HG03575 (cell line): Measurements from ENCODE around the gene PAPLN.
"Not testable (repeated sequence)": the region's sequence is repeated elsewhere in the genome, so short reads cannot be mapped to it uniquely, and the experiment has no call there.

Source experiments
- ATAC-seq: cut with Tn5 transposase; IDR thresholded peaks from one replicate; pipeline ENCODE4 v1.9.1; 2021; ENCODE audit not compliant: unreplicated experiment, insufficient number of reproducible peaks, low FRiP score; ENCODE audit errors: extremely low read depth

Gene PAPLN

DNA sequence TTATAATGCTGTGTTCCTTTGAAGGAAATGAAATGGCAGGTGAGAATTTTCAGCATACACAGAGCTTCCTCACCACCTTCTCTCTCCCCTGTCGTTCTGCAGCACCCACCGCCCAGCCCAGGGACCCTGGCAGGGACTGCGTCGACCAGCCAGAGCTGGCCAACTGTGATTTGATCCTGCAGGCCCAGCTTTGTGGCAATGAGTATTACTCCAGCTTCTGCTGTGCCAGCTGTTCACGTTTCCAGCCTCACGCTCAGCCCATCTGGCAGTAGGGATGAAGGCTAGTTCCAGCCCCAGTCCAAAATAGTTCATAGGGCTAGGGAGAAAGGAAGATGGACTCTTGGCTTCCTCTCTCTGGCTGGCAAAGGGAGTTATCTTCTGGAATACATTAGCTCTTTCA, 35.1 kb downstream of the PAPLN start:
- ATAC-seq: no peak

DNA sequence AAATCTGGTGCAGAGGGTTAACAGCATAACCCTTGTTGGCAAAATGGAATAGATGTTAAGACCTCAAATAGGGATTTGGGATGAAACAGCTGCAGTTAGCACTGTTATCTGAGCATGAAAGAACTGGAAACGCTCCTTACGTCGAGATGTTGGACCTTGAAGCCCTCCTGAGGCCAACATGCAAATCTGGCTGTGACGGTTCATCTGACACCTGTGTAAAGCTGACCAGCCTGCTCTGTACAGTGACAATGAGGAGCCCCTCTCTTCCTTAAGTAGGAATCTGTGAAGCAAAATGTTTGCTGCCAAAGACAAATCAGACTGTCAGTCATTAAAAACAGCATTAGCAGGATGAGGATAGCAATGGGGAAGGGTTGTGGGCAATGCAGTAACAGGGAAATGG, 36.5 kb downstream of the PAPLN start:
- ATAC-seq: no peak

DNA sequence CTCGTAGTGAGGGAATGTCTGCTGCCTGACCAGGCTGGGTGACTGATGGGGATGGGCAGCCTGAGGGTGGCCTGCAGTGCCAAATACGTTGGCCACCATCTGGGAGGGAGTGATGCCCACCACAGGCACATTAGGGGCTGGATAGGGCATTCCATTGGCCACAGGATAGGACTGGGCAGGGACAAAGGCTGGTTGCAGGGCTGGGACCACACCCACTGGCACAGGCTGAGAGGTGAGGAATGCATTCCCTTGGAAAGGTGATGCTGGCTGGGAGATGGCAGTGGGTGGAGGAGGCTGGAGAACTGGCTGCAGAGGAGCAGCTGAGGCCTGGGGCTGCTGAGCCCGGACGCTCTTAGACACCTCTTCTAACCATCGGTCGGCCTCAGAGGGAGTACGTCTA, 39.5 kb downstream of the PAPLN start:
- no peak for ATAC-seq

DNA sequence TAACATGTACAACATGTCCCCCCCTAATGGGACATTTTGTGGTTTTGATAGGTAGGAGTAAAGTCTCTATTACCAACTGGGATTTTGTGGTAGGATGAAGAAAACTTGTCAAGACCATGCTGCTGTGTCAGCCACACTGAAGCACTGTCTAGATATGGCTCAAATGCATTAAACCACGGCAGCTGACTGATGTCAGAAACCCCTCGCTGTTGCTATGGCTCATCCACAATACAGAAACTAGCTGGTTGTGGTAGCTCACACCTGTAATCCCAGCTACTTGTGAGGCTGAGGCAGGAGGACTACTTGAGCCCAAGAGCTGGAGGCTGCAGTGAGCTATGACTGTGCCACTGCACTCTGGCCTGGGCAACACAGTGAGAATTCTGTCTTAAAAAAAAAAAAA, 40.1 kb downstream of the PAPLN start:
- ATAC-seq: no peak

DNA sequence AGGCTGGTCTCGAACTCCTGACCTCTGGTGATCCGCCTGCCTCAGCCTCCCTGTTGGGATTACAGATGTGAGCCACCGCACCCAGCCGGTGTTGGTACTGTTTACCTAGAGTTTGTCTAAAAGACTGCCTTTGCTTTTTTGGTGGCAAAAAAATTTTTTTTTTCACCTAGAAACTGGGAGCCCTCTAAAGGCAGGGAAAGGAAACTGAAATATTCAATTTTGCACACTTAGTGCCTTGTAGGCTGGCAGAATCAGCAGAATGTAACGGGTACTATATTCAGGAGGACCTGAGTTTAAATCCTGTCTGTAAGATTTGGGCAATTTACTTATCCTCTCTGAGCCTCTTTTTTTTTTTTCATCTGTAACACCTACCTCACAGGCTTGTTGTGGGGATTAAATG, 43.6 kb downstream of the PAPLN start:
- ATAC-seq: no peak

DNA sequence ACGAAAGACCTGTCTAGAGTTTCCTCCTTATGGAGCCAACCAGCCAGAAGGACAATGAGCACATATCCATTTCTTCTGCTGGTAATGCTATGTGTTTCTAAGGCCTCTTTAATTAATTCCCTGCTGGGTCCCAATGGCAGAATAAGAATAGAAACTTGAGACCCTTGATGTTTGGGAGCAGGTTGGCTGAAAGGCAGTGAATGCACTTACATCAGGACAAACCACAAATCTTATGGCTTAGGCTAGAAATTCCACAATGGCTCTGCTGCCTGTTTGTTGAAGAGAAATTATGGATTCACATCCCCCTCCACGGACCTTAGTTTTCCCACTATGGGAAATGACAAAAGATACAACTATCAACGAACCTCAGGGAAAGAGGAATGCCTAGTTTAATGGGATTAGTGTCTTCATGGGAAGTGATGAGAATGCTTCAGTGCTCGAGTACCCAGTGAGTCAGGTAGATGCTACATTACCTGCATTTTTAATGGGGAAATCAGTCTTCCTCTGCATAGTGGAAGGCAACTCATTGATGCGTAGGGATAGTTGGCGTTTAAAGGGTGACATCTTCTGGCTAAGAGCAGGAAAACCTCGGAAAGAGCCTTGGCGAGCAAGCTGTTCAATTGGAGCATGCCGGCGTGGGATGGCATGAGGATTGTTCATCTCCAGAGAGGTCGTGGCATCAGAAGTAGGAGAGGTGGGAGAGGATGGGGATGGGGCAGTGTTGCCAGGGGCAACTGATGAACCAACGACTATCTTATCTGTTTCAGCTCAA, 46.5 kb downstream of the PAPLN start:
- ATAC-seq: no peak

DNA sequence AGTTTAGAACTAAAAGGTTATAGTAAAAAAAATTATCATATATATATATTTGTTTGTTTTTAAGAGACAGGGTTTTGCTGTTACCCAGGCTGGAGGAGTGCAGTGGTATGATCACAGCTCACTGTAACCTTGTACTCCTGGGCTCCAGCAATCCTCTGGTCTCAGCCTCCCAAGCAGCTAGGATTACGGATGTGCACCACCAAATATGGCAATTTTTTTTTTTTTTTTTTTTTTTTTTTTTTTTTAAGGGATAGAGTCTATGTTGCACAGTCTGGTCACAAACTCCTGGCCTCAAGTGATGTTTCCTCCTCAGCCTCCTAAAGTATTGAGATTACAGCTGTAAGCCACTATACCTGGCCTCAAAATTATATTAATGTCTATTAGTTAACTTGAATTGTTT, 48.7 kb downstream of the PAPLN start:
- ATAC-seq: no peak

DNA sequence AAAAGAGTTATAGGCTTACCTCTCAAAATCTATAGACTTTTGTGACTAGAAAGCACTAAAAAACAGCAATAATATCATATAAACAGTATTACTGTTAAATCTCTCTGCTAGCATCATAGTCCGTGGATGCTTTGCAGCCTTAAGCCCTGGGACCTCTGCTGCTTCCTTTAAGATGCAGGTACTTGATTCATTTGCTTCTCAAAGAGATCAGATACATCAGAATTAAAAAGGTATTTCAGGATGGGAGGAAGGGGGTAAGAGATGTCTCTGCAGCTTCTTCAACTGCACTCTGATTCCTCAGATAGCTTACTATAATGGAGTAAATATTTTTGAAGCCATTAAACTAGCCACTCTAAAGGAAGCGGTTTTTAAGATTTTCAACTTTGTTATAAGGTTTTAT, 49.3 kb downstream of the PAPLN start:
- ATAC-seq: no peak

DNA sequence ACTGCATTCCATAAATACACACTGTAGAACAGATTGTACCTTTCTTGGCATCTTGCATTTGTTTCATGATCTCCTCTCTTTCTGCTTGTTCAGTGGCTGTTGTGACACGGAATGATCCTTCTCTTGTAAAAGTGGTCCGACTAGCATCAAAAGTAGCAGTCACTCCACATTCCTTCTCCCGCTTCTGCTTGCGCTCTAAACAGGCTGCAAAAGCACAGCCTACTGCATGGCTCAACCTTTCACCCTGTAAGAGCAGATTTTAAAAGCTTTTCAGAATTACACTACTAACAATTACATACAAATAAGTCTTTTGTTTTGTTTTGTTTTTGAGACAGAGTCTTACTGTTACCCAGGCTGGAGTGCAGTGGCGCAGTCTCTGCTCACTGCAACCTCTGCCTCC, 49.8 kb downstream of the PAPLN start:
- ATAC-seq: no peak

DNA sequence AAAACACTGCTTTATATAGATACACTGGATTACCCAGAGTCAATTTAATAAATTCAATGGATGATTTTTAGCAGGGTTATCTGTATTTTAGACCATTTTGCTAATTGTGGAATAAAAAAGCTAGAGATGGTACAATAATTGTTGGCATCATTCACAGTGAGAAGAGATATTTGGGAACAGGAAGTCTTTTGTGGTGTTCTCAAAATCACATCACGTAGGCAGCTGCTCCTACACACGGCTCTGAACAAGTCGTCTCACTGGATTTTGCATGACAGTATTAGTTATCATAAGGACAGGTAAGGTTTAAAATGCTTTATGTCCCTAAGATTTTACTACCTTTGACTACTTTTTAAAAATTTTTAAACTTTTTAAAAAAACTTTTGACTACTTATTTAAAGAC, 52.0 kb downstream of the PAPLN start:
- no peak for ATAC-seq

DNA sequence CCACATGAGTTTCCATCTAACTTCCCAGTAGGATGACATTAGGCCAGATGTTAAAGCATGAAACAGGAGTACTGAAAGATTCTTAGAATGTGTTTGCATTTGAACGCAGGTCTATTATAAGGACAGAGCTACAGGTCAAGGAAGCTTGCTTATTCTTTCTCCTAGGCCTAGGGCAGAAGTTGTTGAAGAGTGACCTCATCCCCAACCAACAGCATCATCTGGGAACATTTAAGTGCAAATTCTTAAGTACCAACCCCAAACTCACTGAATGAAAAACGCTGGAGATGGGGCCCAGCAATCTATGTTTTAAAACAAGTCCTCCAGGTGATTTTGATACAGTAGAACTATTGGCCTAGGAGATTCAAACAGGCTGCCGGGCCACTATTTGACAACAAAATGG, 52.4 kb downstream of the PAPLN start:
- no peak for ATAC-seq

DNA sequence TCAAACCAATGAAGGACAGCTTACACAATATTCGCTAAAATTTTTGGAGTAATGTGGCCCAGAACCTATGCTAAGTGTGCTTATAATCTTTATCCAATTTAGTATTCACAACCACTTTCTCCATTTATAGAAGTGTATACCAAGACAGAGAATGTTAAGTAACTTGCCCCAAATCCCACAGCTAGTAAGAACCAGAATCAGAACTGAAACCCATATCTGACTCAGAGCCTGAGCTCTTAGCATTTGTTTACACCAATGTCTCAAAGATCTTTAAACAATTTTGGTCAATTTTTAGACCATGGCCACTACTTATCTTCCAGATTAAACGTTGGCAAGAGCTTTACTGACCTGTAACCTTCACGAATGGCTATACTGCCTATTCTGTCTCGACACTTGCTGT, 53.0 kb downstream of the PAPLN start:
- ATAC-seq: no peak

DNA sequence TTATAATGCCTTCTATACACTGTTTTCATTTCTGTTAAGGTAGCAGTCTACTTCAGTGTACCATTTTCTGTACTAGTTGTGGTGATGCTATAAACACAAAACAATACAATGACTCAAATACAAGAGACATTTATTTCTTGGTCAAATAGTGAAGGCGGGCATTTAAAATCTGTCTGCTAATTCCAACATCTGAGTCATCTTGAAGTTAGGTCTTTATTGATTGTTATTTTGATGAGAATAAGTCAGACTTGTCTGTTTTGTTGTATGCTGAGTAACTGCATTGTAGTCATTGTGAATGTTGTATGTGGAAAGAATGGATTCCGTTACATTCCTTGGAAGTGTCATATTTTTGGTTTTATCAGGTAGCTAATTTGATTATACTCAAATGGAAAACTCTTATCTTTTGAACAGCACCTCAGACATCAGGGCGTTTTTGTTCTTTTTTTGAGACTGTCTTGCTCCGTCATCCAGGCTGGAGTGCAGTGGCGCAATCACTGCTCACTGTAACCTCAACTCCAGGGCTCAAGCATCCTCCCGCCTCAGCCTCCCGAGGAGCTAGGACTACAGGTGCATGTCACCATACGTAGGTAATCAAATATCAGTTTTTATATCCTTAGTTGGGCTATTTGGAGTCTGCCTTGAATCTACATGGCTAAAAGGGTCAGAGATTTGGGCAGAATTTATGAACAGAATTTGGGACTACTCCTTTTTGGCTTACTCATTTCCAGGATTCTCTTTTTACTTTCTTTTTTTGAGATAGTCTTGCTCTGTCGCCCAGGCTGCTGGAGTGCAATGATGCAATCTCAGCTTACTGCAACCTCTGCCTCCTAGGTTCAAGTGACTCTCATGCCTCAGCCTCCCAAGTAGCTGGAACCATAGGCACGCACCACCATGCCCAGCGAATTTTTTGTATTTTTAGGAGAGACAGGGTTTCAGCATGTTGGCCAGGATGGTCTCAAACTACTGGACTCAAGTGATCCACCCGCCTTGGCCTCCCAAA, 56.8 kb downstream of the PAPLN start:
- no peak for ATAC-seq

DNA sequence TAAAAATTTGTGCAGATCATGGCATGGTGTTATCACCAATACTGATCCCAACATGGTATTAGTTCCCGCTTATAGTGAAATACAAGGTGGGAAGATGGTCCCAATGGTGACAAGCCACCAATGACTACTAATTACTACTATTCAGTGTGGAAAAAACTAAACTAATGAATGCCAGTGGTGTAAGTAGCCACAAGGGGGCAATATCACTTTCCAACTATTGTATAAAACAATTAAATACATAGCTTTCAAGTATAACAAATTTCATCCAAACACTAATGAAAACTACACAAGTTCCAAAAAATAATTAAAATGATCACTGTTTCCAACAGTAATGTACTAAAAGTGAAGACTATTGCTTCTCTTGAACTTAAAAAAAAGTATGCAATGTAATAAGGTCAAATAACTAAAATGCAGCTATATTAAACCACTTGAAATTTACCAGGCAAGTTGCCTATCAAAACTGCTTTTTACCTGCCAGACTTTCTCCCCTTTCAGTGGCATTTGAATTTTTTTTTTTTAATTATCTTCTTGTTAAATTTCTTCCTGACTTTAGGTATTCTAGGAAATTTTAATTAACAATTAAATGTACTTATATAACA, 58.0 kb downstream of the PAPLN start:
- ATAC-seq: no peak

DNA sequence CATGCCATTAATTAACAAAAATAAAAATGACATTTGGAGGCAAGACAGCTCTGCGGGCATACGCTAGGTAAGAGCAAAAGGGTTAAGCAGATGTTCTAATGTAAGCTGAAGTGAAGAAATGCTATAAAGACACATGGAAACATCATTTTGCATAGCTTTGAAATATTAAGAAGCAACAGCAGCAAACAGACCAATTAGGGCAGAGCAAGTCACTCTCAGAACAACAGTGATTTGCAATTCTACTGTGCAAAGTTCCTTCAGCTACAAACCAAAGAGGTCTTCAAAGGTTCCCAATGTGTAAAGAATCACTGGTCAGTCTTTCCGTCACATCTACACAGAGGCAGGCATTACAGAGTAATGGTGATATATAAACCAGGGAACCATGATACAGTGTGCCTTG, 68.2 kb downstream of the PAPLN start:
- no peak for ATAC-seq

DNA sequence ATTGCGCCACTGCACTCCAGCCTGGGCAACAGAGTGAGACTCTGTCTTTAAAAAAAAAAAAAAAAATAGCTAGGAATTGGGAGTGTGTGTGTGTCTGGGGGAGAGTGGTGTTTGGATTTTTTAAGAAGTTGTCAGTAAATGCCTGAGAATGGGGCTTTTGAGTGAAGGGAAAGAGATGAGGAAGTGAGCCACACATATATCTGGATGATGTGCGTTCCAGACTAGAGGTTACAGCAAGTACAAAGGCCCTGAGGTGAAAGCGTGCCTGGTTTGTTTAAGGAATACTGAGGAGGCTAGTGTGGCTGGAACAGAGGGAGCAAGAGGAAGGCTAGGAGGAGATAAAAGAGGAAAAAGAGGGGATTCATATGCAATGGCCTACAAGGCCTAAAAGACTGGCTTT, 70.0 kb downstream of the PAPLN start:
- ATAC-seq: no peak

DNA sequence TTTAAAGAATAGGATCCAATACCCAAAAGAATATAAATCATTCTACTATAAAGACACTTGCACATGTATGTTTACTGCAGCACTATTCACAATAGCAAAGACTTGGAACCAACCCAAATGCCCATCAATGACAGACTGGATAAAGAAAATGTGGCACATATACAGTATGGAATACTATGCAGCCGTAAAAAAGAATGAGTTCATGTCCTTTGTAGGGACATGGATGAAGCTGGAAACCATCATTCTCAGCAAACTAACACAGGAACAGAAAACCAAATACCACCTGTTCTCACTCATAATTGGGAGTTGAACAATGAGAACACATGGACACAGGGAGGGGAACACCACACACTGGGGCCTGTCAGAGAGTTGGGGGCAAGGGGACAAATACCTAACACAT, 71.9 kb downstream of the PAPLN start:
- not testable (repeated sequence) for ATAC-seq

DNA sequence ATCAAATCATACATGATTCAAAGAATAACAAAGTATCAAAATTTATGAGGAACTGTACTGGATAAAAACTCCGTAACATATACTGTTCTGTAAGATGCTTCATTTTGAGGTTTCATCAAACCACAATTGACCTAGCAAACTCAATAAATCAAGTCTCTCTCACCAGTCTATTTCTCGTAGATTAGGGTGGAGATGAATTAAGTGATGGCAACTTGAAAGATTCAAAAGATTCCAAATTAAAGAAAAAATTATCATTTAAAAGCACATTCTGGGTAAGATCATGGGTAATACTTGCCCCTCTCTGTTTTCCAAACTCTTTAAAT, 74.4 kb downstream of the PAPLN start:
- no peak for ATAC-seq

DNA sequence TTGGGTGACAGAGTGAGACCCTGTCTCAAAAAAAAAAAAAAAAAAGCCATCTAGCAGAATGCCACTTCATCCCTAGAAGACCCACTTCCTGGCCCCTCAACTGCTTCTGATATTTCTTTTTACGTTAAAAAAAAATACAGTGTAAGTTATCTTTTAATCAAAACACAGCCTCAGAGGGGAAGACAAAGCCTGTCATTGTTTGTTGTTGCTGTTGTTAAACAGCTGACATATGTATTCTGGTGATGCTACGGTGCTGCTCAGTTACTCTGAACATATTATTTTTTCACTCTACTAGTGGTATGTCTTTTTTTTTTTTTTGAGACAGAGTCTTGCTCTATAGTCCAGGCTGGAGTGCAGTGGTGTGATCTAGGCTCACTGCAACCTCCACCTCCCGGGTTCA, 75.4 kb downstream of the PAPLN start:
- ATAC-seq: no peak

DNA sequence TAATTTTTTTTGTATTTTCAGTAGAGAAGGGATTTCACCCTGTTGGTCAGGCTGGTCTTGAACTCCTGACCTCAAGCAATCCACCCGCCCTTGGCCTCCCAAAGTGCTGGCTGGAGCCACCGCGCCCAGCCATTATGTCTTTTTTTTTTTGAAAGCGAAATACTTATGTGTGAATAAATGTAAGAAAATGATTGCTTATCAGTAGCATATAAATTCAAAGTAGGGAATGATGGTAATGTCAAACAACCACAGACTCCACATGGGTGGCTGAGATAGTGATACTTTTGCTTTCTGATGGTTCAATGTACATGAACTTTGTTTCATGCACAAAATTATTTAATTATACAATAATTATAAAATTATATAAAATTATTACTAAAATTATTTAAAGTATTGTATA, 75.8 kb downstream of the PAPLN start:
- no peak for ATAC-seq
